C4-2B (cell line): ENCODE data around the gene SPRED2.

ENCODE experiments used
- H3K27ac ChIP-seq: fragments of 450-650 bp; 2 replicates; pipeline ENCODE4 v1.5.1; 2017
- ZFX ChIP-seq: fragments of 450-650 bp; IDR thresholded peaks from 2 replicates; pipeline ENCODE4 v1.6.1; 2017
- TF ChIP-seq, protein P1 (sequence below): fragments of 450-650 bp; conservative IDR thresholded peaks from 2 replicates; pipeline ENCODE4 v1.5.1; 2017; ENCODE audit warnings: mild to moderate bottlenecking

SPRED2 gene

DNA sequence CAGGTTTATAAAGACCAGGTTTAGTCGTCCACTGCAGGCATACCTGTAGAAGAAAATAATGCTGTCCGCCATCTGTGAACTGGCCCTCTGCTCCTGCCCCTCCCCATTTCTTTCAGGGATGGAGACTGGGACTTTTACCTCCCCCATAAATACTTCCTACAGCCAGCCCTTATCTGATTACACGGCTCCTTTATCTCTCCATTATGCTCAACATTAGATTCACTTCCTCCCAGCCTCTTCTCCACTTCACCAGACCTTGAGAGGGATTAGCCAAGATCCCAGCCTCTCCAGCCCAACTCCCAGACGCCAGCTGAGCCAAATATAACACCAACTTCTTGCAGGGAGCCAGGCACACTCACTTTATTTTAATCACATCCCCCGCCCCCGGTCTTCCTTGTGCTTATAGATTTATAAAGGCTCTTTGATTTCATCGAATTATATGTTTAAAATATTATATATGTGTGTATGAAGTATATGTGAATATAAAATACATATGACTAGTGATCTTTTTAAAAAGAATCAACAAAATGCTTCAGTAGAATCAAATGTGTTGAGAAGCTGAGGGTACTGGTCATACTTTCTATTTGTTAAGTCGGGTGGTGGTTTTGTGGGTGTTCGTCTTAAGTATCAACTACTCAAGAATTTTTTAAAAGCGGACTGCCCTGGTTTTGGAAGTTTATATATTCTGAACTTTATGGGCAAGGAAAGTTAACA is 81.0 kb downstream of the SPRED2 start:
- TF ChIP-seq ZFX: no peak
- TF ChIP-seq, protein P1, sequence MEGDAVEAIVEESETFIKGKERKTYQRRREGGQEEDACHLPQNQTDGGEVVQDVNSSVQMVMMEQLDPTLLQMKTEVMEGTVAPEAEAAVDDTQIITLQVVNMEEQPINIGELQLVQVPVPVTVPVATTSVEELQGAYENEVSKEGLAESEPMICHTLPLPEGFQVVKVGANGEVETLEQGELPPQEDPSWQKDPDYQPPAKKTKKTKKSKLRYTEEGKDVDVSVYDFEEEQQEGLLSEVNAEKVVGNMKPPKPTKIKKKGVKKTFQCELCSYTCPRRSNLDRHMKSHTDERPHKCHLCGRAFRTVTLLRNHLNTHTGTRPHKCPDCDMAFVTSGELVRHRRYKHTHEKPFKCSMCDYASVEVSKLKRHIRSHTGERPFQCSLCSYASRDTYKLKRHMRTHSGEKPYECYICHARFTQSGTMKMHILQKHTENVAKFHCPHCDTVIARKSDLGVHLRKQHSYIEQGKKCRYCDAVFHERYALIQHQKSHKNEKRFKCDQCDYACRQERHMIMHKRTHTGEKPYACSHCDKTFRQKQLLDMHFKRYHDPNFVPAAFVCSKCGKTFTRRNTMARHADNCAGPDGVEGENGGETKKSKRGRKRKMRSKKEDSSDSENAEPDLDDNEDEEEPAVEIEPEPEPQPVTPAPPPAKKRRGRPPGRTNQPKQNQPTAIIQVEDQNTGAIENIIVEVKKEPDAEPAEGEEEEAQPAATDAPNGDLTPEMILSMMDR: no peak

DNA sequence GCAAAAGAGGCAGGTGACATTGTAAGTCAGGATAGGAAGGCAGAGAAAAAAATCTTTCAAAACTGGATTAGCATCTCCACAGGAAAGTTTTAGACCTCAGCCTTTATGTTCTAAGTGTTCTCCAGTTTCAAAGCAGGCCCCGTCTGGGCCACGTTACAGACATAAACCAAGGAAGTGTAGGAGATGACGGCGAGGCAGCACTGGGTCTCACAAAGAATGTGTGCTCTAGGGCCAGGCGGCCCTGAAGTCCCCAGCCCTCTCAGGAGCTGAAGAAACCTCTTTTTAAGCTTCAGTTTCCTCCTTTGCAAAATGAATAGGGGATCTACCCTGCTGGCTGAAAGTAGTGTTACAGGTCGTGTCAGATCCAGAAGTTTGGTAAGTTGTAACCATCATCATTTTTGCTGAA is 81.7 kb downstream of the SPRED2 start:
- TF ChIP-seq, protein P1: no peak; the same call in 1 of the 2 replicates
- H3K27ac ChIP-seq: no peak overlapping the region

More for the DNA sequence above, 81.0 kb downstream of the SPRED2 start:
- H3K27ac ChIP-seq: no peak overlapping the region

DNA sequence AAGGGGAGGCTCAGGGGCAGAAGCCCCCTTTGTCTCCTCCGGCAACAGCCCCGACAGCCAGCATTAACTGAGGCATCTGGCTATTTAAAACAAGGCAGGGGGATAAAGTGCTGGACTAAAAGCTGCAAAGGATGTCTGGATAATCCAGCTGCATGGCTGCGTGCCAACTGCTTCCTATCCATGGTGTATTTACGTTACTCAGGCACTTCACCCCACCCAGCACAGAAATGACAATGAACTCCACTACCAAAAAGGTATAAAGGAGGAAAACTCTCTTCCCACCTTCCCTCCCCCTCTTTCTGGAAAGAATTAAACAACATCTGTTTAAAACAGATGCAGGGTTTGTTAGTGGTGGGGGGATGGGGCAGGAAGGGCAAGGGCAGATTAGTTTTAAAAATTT is 82.5 kb downstream of the SPRED2 start:
- no peak overlapping the region for H3K27ac ChIP-seq
- TF ChIP-seq ZFX: no peak
- TF ChIP-seq, protein P1: no peak

DNA sequence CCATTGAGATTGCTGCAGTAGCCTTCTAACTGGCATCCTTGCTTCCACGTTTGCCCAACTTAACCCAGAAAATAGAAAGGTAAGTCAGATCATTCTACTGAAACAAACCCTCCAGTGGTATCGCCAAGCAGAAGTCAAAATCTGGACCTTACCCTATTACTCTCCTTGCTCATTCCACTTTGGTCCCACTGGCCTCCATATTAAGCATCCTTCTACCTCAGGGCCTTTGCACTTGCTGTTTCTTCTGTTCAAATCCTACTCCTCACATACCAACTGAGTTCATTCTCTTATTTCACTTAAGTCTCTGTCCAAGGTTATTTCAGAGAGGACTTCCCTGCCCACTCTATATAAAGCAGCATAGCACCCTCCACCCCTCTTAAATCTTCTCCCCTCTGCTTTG is 84.5 kb downstream of the SPRED2 start:
- H3K27ac ChIP-seq: no peak overlapping the region
- TF ChIP-seq, protein P1: no peak
- no peak for TF ChIP-seq ZFX

DNA sequence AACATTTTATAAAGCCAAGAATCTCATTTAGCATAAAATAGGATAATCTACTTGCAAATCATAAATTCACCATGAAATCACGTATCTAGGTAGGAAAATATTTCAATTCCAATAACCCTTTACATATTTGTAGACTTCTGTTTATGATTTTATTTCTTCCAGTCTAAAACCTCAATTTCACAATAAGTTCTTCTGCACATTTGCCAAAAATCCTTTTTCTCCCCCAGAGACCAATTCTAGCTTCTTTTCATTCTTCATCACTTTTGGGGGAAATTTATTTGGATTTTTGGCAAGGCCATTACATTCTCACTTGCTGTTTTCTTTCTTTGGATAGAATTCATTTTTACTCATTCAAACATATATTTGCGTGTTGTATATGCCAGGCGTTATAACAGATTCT is 86.8 kb downstream of the SPRED2 start:
- no peak overlapping the region for H3K27ac ChIP-seq
- TF ChIP-seq ZFX: no peak
- TF ChIP-seq, protein P1: no peak

DNA sequence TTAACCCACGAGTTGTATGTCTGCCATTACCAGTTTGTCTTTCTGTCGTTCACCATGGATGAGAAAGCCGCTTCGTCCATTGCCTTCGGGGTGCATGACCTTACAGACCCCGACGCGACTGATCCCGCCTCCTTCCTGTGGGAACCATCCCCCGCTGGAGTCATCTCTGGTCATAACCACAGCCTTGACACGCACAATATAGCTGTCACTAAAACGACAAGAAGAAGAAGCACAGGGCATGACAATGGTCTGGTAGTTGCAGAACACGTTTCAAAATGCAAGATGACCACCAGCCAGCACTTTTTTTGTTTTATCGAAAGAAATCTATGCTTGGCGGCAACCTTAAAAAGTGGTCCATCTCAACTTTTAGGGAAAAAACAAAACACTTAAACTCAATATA is 87.7 kb downstream of the SPRED2 start:
- no peak for TF ChIP-seq ZFX
- TF ChIP-seq, protein P1: no peak
- H3K27ac ChIP-seq: no peak overlapping the region

DNA sequence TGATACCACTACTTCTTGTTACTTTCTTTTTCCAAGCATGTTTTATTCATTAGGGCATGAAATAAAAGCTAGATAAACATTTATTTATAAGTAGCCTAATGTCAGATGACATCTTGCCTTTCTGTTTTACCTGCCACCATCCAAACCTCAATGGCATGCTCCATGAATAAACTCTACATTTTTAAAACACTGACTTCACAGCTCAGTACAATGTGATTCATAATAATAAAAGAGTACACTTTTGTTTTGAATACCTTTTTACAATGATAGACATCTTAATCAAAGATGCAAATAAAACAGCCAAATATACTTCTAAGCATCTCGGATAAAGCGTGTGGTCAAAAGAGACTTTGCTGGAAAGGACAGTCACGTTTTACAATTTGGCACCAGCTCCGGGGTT is 88.2 kb downstream of the SPRED2 start:
- no peak overlapping the region for H3K27ac ChIP-seq
- no peak for TF ChIP-seq ZFX
- TF ChIP-seq, protein P1: no peak
